ENCODE measurements around the gene KLHL8.

The KLHL8 gene

GRCh38 chr4:87204559-87204958, 15.9 kb downstream of the KLHL8 start:
- Histone ChIP-seq H3K4me2 (no peak overlapping the region), H3K36me3 (ENCODE audit: insufficient read depth) (no peaks in the 10 kb centered on the region), H3K4me3 (IDR thresholded peaks at IDR 0.05; ENCODE audit: insufficient read depth, low read depth, low read length) (no peak overlapping the region), H3K79me2 (ENCODE audit: insufficient read depth, low read depth) (peaks cover 51% of the 10 kb centered on the region; the same call in 1 of the 2 replicates), H3K4me1 (ENCODE audit: low read depth, poor library complexity, severe bottlenecking) (no peaks in the 10 kb centered on the region), H2AFZ (ENCODE audit: low read depth) (no peak overlapping the region), H3K27me3 (ENCODE audit: insufficient read depth, low read depth) (no peaks in the 10 kb centered on the region), H4K20me1 (ENCODE audit: insufficient read depth) (no peaks in the 10 kb centered on the region), H3K27ac (no peak overlapping the region), H3K9ac (no peak overlapping the region)
- no peak for TF ChIP-seq CTCF (conservative IDR thresholded peaks at IDR 0.05; ENCODE audit: low read depth, low read length)

- Histone ChIP-seq H2AFZ (ENCODE audit: low read depth) (no peak overlapping the region), H3K4me1 (ENCODE audit: low read depth, poor library complexity, severe bottlenecking) (no peaks in the 10 kb centered on the region), H4K20me1 (ENCODE audit: insufficient read depth) (no peaks in the 10 kb centered on the region), H3K79me2 (ENCODE audit: insufficient read depth, low read depth) (peaks cover 46% of the 10 kb centered on the region; the same call in 1 of the 2 replicates), H3K27ac (no peak overlapping the region), H3K4me2 (no peak overlapping the region), H3K4me3 (IDR thresholded peaks at IDR 0.05; ENCODE audit: insufficient read depth, low read depth, low read length) (no peak overlapping the region), H3K9ac (no peak overlapping the region), H3K27me3 (ENCODE audit: insufficient read depth, low read depth) (no peaks in the 10 kb centered on the region), H3K36me3 (ENCODE audit: insufficient read depth) (no peaks in the 10 kb centered on the region)
- TF ChIP-seq CTCF (conservative IDR thresholded peaks at IDR 0.05; ENCODE audit: low read depth, low read length) = no peak
These were observed 23.5 kb downstream of the KLHL8 start for GRCh38 chr4:87196927-87197326.

- Histone ChIP-seq H3K4me2 (no peak overlapping the region), H3K27ac (no peak overlapping the region), H3K27me3 (ENCODE audit: insufficient read depth, low read depth) (no peaks in the 10 kb centered on the region), H3K4me1 (ENCODE audit: low read depth, poor library complexity, severe bottlenecking) (no peaks in the 10 kb centered on the region), H3K4me3 (IDR thresholded peaks at IDR 0.05; ENCODE audit: insufficient read depth, low read depth, low read length) (no peak overlapping the region), H3K79me2 (ENCODE audit: insufficient read depth, low read depth) (peaks cover 38% of the 10 kb centered on the region; the same call in 1 of the 2 replicates), H2AFZ (ENCODE audit: low read depth) (no peak overlapping the region), H4K20me1 (ENCODE audit: insufficient read depth) (no peaks in the 10 kb centered on the region), H3K9ac (no peak overlapping the region), H3K36me3 (ENCODE audit: insufficient read depth) (no peaks in the 10 kb centered on the region)
- TF ChIP-seq CTCF (conservative IDR thresholded peaks at IDR 0.05; ENCODE audit: low read depth, low read length) = no peak
These were observed 24.3 kb downstream of the KLHL8 start for GRCh38 chr4:87196146-87196545.

GRCh38 chr4:87193958-87194675, 26.3 kb downstream of the KLHL8 start:
- no peaks in the 10 kb centered on the region for H4K20me1 ChIP-seq (ENCODE audit: insufficient read depth)
- no peak overlapping the region for H3K4me3 ChIP-seq (IDR thresholded peaks at IDR 0.05; ENCODE audit: insufficient read depth, low read depth, low read length)
- H3K27me3 ChIP-seq (ENCODE audit: insufficient read depth, low read depth) = no peaks in the 10 kb centered on the region
- H3K79me2 ChIP-seq (ENCODE audit: insufficient read depth, low read depth) = peaks cover 24% of the 10 kb centered on the region; the same call in 1 of the 2 replicates
- no peak for TF ChIP-seq CTCF (conservative IDR thresholded peaks at IDR 0.05; ENCODE audit: low read depth, low read length)
- H2AFZ ChIP-seq (ENCODE audit: low read depth) = no peak overlapping the region
- H3K9ac ChIP-seq = no peak overlapping the region
- no peaks in the 10 kb centered on the region for H3K36me3 ChIP-seq (ENCODE audit: insufficient read depth)
- no peak overlapping the region for H3K4me2 ChIP-seq
- H3K4me1 ChIP-seq (ENCODE audit: low read depth, poor library complexity, severe bottlenecking) = no peaks in the 10 kb centered on the region
- H3K27ac ChIP-seq = no peak overlapping the region

All from KMS-11 (cell line).